NB4 (cell line): ENCODE results near the gene PIP4K2A.

ENCODE experiments used
- MAX ChIP-seq: IDR thresholded peaks from 2 replicates; pipeline ENCODE4 v1.6.1; 2011; ENCODE audit warnings: low read depth, low read length
- POLR2A ChIP-seq: IDR thresholded peaks from 2 replicates; pipeline ENCODE4 v1.6.1; 2011; ENCODE audit warnings: mild to moderate bottlenecking; ENCODE audit not compliant: insufficient read length; ENCODE audit errors: extremely low read depth
- TF ChIP-seq, protein P1 (sequence below): IDR thresholded peaks from one replicate; pipeline ENCODE4 v1.5.1; 2012; ENCODE audit warnings: low read depth, low read length

- TF ChIP-seq, protein P1, sequence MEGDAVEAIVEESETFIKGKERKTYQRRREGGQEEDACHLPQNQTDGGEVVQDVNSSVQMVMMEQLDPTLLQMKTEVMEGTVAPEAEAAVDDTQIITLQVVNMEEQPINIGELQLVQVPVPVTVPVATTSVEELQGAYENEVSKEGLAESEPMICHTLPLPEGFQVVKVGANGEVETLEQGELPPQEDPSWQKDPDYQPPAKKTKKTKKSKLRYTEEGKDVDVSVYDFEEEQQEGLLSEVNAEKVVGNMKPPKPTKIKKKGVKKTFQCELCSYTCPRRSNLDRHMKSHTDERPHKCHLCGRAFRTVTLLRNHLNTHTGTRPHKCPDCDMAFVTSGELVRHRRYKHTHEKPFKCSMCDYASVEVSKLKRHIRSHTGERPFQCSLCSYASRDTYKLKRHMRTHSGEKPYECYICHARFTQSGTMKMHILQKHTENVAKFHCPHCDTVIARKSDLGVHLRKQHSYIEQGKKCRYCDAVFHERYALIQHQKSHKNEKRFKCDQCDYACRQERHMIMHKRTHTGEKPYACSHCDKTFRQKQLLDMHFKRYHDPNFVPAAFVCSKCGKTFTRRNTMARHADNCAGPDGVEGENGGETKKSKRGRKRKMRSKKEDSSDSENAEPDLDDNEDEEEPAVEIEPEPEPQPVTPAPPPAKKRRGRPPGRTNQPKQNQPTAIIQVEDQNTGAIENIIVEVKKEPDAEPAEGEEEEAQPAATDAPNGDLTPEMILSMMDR: no peak
- TF ChIP-seq POLR2A (no peak), MAX (no peak)
These were observed 71.3 kb downstream of the PIP4K2A start for GRCh38 chr10:22643116-22643515.
